BLaER1 (cell line): ENCODE measurements around the gene CYP2J2.
"Not testable (repeated sequence)": the region's sequence is repeated elsewhere in the genome, so short reads cannot be mapped to it uniquely, and the experiment has no call there.

Experiments used
- H3K27ac ChIP-seq: shearing (Covaris generic); formaldehyde crosslinking; 2 replicates; pipeline ENCODE4 v1.8.1; 2022
- H3K27me3 ChIP-seq: shearing (Covaris generic); formaldehyde crosslinking; 2 replicates; pipeline ENCODE4 v1.8.1; 2022
- H3K36me3 ChIP-seq: shearing (Covaris generic); formaldehyde crosslinking; 2 replicates; pipeline ENCODE4 v1.8.1; 2022
- H3K4me1 ChIP-seq: shearing (Covaris generic); formaldehyde crosslinking; 2 replicates; pipeline ENCODE4 v1.8.1; 2022
- H3K4me2 ChIP-seq: shearing (Covaris generic); formaldehyde crosslinking; 2 replicates; pipeline ENCODE4 v1.8.1; 2022
- H3K4me3 ChIP-seq: shearing (Covaris generic); formaldehyde crosslinking; 2 replicates; pipeline ENCODE4 v1.8.1; 2022
- H3K9ac ChIP-seq: shearing (Covaris generic); formaldehyde crosslinking; 2 replicates; pipeline ENCODE4 v1.8.1; 2022
- H3K9me3 ChIP-seq: shearing (Covaris generic); formaldehyde crosslinking; 2 replicates; pipeline ENCODE4 v1.8.1; 2022
- H4K20me1 ChIP-seq: shearing (Covaris generic); formaldehyde crosslinking; 2 replicates; pipeline ENCODE4 v1.8.1; 2022
- Cebpa-rat ChIP-seq: shearing (Covaris generic); IDR thresholded peaks from 2 replicates; pipeline ENCODE4 v1.8.1; 2022

Gene CYP2J2

DNA sequence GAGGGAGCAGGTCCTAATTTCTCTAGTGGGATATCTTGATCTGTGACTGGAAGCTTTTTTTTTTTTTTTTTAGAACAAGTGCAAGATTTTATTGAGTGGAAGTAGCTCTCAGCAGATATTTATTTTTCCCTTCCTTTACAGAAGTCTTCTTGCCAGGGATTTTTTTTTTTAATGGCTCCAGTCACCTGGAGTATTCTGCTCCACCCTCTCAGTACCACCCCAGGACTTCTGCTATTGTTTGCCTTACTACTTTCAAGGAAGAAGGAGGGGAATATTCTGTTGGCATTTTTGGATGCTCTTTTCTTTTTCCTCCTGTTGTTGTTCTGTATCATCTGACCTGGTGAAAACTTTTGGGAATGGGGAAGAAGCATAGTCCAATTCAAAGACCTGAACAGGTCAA, 23.1 kb upstream of the CYP2J2 start:
- H4K20me1 ChIP-seq: no peaks in the 10 kb centered on the region
- no peak overlapping the region for H3K4me2 ChIP-seq
- H3K36me3 ChIP-seq: no peaks in the 10 kb centered on the region
- no peaks in the 10 kb centered on the region for H3K9me3 ChIP-seq
- no peak overlapping the region for H3K9ac ChIP-seq
- TF ChIP-seq Cebpa-rat: no peak
- H3K27ac ChIP-seq: no peak overlapping the region
- H3K4me1 ChIP-seq: no peaks in the 10 kb centered on the region
- H3K4me3 ChIP-seq: no peak overlapping the region
- H3K27me3 ChIP-seq: no peaks in the 10 kb centered on the region

DNA sequence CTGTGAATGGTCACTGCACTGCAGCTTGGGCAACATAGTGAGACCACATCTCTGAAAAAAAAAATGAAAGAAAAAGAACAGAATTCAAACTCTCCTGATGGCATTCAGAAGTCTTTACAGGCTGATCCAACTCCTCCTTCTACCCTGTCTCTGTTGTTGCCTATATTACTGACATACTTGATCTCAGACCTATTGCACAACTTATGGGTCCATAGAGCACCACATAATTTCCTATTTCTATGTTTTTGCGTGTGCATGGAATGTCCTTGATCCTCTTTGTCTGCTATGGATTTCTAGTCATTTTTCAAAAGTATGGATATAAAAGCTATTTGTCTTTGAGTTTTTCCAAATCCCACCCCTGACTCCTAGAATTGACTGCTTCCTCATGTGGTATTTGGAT, 22.4 kb upstream of the CYP2J2 start:
- Histone ChIP-seq H3K27me3 (no peaks in the 10 kb centered on the region), H3K9ac (no peak overlapping the region), H4K20me1 (no peaks in the 10 kb centered on the region), H3K9me3 (no peaks in the 10 kb centered on the region), H3K36me3 (no peaks in the 10 kb centered on the region), H3K4me3 (no peak overlapping the region), H3K27ac (no peak overlapping the region), H3K4me2 (no peak overlapping the region), H3K4me1 (no peaks in the 10 kb centered on the region)
- no peak for TF ChIP-seq Cebpa-rat

GRCh38 chr1:59947047-59947938, 20.7 kb upstream of the CYP2J2 start:
- H3K36me3 ChIP-seq: no peaks in the 10 kb centered on the region
- H3K4me3 ChIP-seq: no peak overlapping the region
- H4K20me1 ChIP-seq: no peaks in the 10 kb centered on the region
- H3K27ac ChIP-seq: no peak overlapping the region
- H3K27me3 ChIP-seq: no peaks in the 10 kb centered on the region
- no peaks in the 10 kb centered on the region for H3K9me3 ChIP-seq
- TF ChIP-seq Cebpa-rat: no peak
- H3K4me1 ChIP-seq: no peaks in the 10 kb centered on the region
- H3K4me2 ChIP-seq: no peak overlapping the region
- H3K9ac ChIP-seq: no peak overlapping the region

DNA sequence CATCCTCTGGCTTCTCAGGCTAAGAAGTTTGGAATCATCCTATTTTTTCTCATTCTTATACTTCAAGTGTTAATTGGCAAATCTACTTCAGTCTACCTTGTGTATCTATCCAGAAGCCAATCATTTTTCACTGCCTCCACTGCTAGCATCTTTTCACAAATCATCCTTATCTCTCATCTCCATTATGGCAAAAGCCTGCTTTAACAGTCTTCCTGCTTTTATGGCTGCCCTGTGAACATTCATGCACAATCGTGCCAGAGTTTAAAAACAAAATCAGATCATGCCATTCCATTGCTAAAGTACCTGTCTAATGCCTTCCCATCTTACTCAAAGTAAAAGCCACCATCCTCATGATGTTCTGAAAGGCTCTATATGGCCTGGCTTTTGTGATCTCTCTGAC, 19.2 kb upstream of the CYP2J2 start:
- Histone ChIP-seq H3K9ac (no peak overlapping the region), H3K4me1 (no peaks in the 10 kb centered on the region), H3K27ac (no peak overlapping the region)

DNA sequence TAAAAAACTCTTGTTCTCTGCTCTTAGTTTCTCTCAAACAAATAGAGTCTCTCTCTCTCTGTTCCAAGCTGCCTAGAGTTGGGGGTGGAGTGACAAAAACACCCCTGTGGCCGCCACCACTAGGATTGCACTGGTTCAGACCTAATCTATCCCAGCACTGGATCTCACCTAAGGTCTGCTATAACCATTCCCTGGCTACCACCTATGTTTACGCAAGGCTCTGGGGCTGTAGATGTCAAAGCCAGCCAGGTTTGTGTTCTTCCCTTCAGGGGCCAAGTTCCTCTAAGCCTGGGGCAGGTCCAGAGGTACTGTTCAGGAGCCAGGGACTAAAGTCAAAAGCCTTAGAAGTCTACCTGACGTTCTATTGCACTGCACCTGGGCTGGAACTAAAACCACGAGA, 12.8 kb upstream of the CYP2J2 start:
- Histone ChIP-seq H4K20me1 (no peaks in the 10 kb centered on the region), H3K4me3 (no peak overlapping the region), H3K4me2 (no peak overlapping the region), H3K27me3 (no peaks in the 10 kb centered on the region), H3K9ac (no peak overlapping the region), H3K36me3 (no peaks in the 10 kb centered on the region), H3K4me1 (no peaks in the 10 kb centered on the region), H3K27ac (no peak overlapping the region), H3K9me3 (no peaks in the 10 kb centered on the region)
- no peak for TF ChIP-seq Cebpa-rat

More for the DNA sequence above, 19.2 kb upstream of the CYP2J2 start:
- H3K27me3 ChIP-seq: no peaks in the 10 kb centered on the region
- no peak overlapping the region for H3K4me2 ChIP-seq
- no peak overlapping the region for H3K4me3 ChIP-seq
- no peaks in the 10 kb centered on the region for H3K36me3 ChIP-seq
- TF ChIP-seq Cebpa-rat: no peak
- no peaks in the 10 kb centered on the region for H3K9me3 ChIP-seq
- H4K20me1 ChIP-seq: no peaks in the 10 kb centered on the region

GRCh38 chr1:59937636-59938210, 11.2 kb upstream of the CYP2J2 start:
- H3K9me3 ChIP-seq: no peaks in the 10 kb centered on the region
- H3K36me3 ChIP-seq: no peaks in the 10 kb centered on the region
- no peaks in the 10 kb centered on the region for H3K4me1 ChIP-seq
- H3K4me2 ChIP-seq: no peak overlapping the region
- H3K9ac ChIP-seq: no peak overlapping the region
- no peaks in the 10 kb centered on the region for H4K20me1 ChIP-seq
- H3K4me3 ChIP-seq: no peak overlapping the region
- no peak overlapping the region for H3K27ac ChIP-seq
- H3K27me3 ChIP-seq: no peaks in the 10 kb centered on the region
- TF ChIP-seq Cebpa-rat: no peak

DNA sequence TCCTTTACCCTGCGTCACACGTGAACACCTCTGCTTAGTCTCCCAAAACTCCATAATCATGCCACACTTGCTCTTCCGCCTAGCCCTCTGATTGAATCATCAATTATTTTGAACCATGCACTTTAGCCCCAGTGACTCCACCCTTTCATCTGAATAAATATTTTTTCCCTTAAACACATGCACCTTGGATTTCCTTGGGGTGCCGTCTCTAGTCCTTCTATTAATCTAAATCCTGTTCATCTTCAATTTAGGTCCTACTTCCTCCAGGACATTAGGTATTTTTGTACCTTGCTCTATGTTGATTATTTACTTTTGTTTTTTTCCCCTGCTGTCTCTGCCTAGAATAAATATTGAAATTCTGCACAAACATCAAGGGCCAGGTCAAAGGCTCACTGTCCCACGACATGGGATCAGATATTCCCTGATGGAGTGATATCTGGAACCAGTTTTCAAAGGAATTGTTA, 9.8 kb upstream of the CYP2J2 start:
- no peaks in the 10 kb centered on the region for H3K4me1 ChIP-seq
- no peak overlapping the region for H3K9ac ChIP-seq
- H4K20me1 ChIP-seq: no peaks in the 10 kb centered on the region
- H3K9me3 ChIP-seq: no peaks in the 10 kb centered on the region
- no peaks in the 10 kb centered on the region for H3K27me3 ChIP-seq
- TF ChIP-seq Cebpa-rat: no peak
- H3K27ac ChIP-seq: no peak overlapping the region
- no peak overlapping the region for H3K4me2 ChIP-seq
- no peaks in the 10 kb centered on the region for H3K36me3 ChIP-seq
- H3K4me3 ChIP-seq: no peak overlapping the region

GRCh38 chr1:59928996-59929395, 2.4 kb upstream of the CYP2J2 start:
- no peak overlapping the region for H3K27ac ChIP-seq
- H3K4me1 ChIP-seq: no peaks in the 10 kb centered on the region
- no peaks in the 10 kb centered on the region for H4K20me1 ChIP-seq
- peaks cover 11% of the 10 kb centered on the region; the same call in 1 of the 2 replicates for H3K27me3 ChIP-seq
- no peak for TF ChIP-seq Cebpa-rat
- H3K9me3 ChIP-seq: peaks cover 6% of the 10 kb centered on the region; the same call in 1 of the 2 replicates
- H3K4me3 ChIP-seq: no peak overlapping the region
- H3K4me2 ChIP-seq: no peak overlapping the region
- no peaks in the 10 kb centered on the region for H3K36me3 ChIP-seq
- no peak overlapping the region for H3K9ac ChIP-seq

GRCh38 chr1:59927213-59927612, 640 bp upstream of the CYP2J2 start:
- no peak overlapping the region for H3K9ac ChIP-seq
- H3K27me3 ChIP-seq: peaks cover 11% of the 10 kb centered on the region; the same call in 1 of the 2 replicates
- H3K4me1 ChIP-seq: no peaks in the 10 kb centered on the region
- H3K27ac ChIP-seq: no peak overlapping the region
- no peak overlapping the region for H3K4me3 ChIP-seq
- H3K36me3 ChIP-seq: no peaks in the 10 kb centered on the region
- H4K20me1 ChIP-seq: no peaks in the 10 kb centered on the region
- peaks cover 6% of the 10 kb centered on the region; the same call in 1 of the 2 replicates for H3K9me3 ChIP-seq
- no peak for TF ChIP-seq Cebpa-rat
- H3K4me2 ChIP-seq: no peak overlapping the region

GRCh38 chr1:59924653-59925052, 1.9 kb downstream of the CYP2J2 start:
- Histone ChIP-seq H3K9me3 (peaks cover 6% of the 10 kb centered on the region; the same call in 1 of the 2 replicates), H3K4me2 (no peak overlapping the region), H3K4me1 (no peaks in the 10 kb centered on the region), H3K36me3 (no peaks in the 10 kb centered on the region), H3K27me3 (peaks cover 11% of the 10 kb centered on the region; the same call in 1 of the 2 replicates), H3K4me3 (no peak overlapping the region), H4K20me1 (no peaks in the 10 kb centered on the region), H3K9ac (no peak overlapping the region), H3K27ac (no peak overlapping the region)
- TF ChIP-seq Cebpa-rat: no peak

DNA sequence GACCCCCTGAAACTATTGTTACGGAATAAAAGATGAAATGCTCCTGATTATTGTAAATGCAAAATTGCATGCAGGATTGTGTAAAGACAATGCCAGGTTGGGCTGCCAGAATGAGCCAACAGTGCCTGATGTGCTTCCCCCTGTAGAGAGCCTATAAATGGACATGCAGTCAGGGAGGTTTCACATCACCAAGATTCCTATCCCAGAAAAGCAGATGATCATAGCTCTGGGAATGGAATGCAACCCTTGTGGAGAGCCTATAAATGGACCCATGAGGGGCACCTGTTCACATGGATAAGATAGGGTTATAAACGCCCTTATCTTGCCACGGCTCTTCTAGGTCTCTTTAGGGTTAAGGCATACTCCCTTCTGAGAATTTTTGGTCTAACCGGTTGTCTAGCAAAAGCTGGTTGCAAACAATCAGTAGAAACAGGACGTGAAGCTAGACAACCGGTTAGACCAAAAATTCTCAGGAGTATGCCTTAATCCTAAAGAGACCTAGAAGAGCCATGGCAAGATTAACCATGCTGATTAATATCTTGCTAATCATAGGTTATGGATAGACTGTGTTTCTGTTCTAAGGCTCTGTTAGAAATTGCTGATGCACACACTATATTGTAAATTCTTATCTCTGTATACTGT, 5.2 kb downstream of the CYP2J2 start:
- H3K4me1 ChIP-seq, H3K27ac ChIP-seq, H3K27me3 ChIP-seq, H4K20me1 ChIP-seq, H3K4me2 ChIP-seq, H3K9me3 ChIP-seq, H3K9ac ChIP-seq, H3K4me3 ChIP-seq, H3K36me3 ChIP-seq: not testable (repeated sequence)
